HepG2 (cell line): ENCODE data around the gene ENHO. TPM values are rescaled to one million over a fixed set of nuclear protein-coding genes. Genes with fewer than 3 reads are reported as not detected.

Experiments used
- ATAC-seq: fragments of 200-7000 bp; cut with Tn5 transposase; 3 replicates; pipeline ENCODE4 v1.9.1; 2020; ENCODE audit warnings: mild to moderate bottlenecking, moderate library complexity
- BruUV-seq: library from RNA; stranded (reverse); fragments of 400-500 nt; replicated peaks from 2 replicates; lab custom pipeline; 2021; lab: Mats Ljungman, UMichigan
- CTCF ChIA-PET: fragments of 300-600 bp; formaldehyde crosslinking; extraction: SDS; loops from one replicate; lab custom pipeline; 2021; ENCODE audit warnings: low total read pairs, inconsistent platforms, low intra/inter-chr PET ratio; lab: Yijun Ruan, JAX
- POLR2A ChIA-PET: fragments of 350-600 bp; sonication (Branson Sonifier 250); formaldehyde crosslinking; loops from one replicate; lab custom pipeline; 2020; ENCODE audit warnings: antibody characterized with exemption, inconsistent platforms; lab: Yijun Ruan, JAX
- DNase-seq: peaks from one replicate; pipeline ENCODE4 v3.0.0-alpha.2; 2015; ENCODE audit warnings: low spot score
- FAIRE-seq: peaks from 3 replicates; lab custom pipeline; 2011; peaks lifted over from hg19 to GRCh38; lab: Jason Lieb, UNC
- H2AFZ ChIP-seq: one replicate; pipeline ENCODE4 v1.6.1; 2011; ENCODE audit warnings: low read length, inconsistent platforms
- H3K27ac ChIP-seq: fragments of 300-600 bp; 3 replicates; pipeline ENCODE4 v1.8.0; 2011; ENCODE audit warnings: mixed run types, mild to moderate bottlenecking, mixed read lengths, low read length, inconsistent platforms; ENCODE audit not compliant: insufficient read depth; ENCODE audit errors: extremely low read length
- H3K27me3 ChIP-seq, 2 experiments: fragments of 200-600 bp in 1 of 2; 2 replicates in 1 of 2; 3 replicates in 1 of 2; pipeline versions ENCODE4 v1.6.0 to v1.8.0; 2011; ENCODE audit warnings: low read length in 2 of 2, mild to moderate bottlenecking in 2 of 2, moderate library complexity in 2 of 2, inconsistent platforms in 1 of 2; ENCODE audit not compliant: insufficient read depth in 2 of 2, control insufficient read depth in 1 of 2
- H3K36me3 ChIP-seq, 2 experiments: fragments of 200-600 bp in 1 of 2; replicated peaks in 1 of 2; 2 replicates in 1 of 2; 3 replicates in 1 of 2; pipeline versions ENCODE4 v1.5.1 to v1.8.0; 2011; ENCODE audit warnings: low read length in 2 of 2, inconsistent platforms in 1 of 2; ENCODE audit not compliant: insufficient read depth in 2 of 2, control insufficient read depth in 1 of 2
- H3K4me1 ChIP-seq: 2 replicates; pipeline ENCODE4 v1.5.1; 2012; ENCODE audit warnings: low read length, inconsistent platforms; ENCODE audit not compliant: insufficient read depth
- H3K4me2 ChIP-seq: 2 replicates; pipeline ENCODE4 v1.6.0; 2011; ENCODE audit warnings: low read depth, low read length, inconsistent platforms
- H3K4me3 ChIP-seq, 3 experiments: fragments of 200-600 bp in 1 of 3; sonication (generic), shearing (Covaris generic) in 1 of 3; replicated peaks in 1 of 3; 2 replicates each; pipeline ENCODE4 v1.5.1; 2011 to 2016; ENCODE audit warnings: low read length in 3 of 3, inconsistent platforms in 2 of 3, low read depth in 2 of 3, mild to moderate bottlenecking in 2 of 3, control low read depth in 1 of 3, mixed read lengths in 1 of 3; ENCODE audit not compliant: insufficient read depth in 1 of 3
- H3K79me2 ChIP-seq: one replicate; pipeline ENCODE4 v1.6.1; 2011; ENCODE audit warnings: low read length, inconsistent platforms; ENCODE audit not compliant: insufficient read depth
- H3K9ac ChIP-seq: 2 replicates; pipeline ENCODE4 v1.6.0; 2011; ENCODE audit warnings: mild to moderate bottlenecking, low read depth, low read length, inconsistent platforms; ENCODE audit not compliant: insufficient read depth
- H3K9me3 ChIP-seq: 2 replicates; pipeline ENCODE4 v1.5.1; 2012; ENCODE audit warnings: mild to moderate bottlenecking, low read length
- H4K20me1 ChIP-seq: 2 replicates; pipeline ENCODE4 v1.6.0; 2011; ENCODE audit warnings: inconsistent platforms, mild to moderate bottlenecking, low read length, moderate library complexity; ENCODE audit not compliant: insufficient read depth
- CBX5 ChIP-seq: sonication (generic); formaldehyde crosslinking; IDR thresholded peaks from 2 replicates; pipeline ENCODE4 v1.4.0; 2020; ENCODE audit warnings: missing genetic modification reagents, borderline replicate concordance
- CC2D1A ChIP-seq: sonication (generic); formaldehyde crosslinking; IDR thresholded peaks from 2 replicates; pipeline ENCODE4 v1.8.1; 2023; ENCODE audit warnings: mild to moderate bottlenecking, missing genetic modification reagents
- MEIS1 ChIP-seq: sonication (generic); formaldehyde crosslinking; IDR thresholded peaks from 2 replicates; pipeline ENCODE4 v1.9.0; 2021; ENCODE audit warnings: mild to moderate bottlenecking, missing genetic modification reagents, moderate library complexity, borderline replicate concordance
- MLX ChIP-seq: IDR thresholded peaks from 2 replicates; pipeline ENCODE4 v1.6.1; 2016
- SKIL ChIP-seq: sonication (generic); formaldehyde crosslinking; IDR thresholded peaks from 2 replicates; pipeline ENCODE4 v1.8.0; 2022; ENCODE audit warnings: missing genetic modification reagents, mild to moderate bottlenecking, moderate library complexity, borderline replicate concordance
- XBP1 ChIP-seq: sonication (generic); formaldehyde crosslinking; IDR thresholded peaks from 2 replicates; pipeline ENCODE4 v1.5.0; 2020; ENCODE audit warnings: missing genetic modification reagents
- ZEB1 ChIP-seq: IDR thresholded peaks from 2 replicates; pipeline ENCODE4 v1.6.1; 2012; ENCODE audit warnings: mild to moderate bottlenecking, low read depth, inconsistent platforms; ENCODE audit not compliant: insufficient replicate concordance
- ZMYM3 ChIP-seq: sonication (generic); formaldehyde crosslinking; IDR thresholded peaks from 2 replicates; pipeline ENCODE4 v1.5.1; 2020; ENCODE audit warnings: mild to moderate bottlenecking, missing genetic modification reagents
- ZNF430 ChIP-seq: sonication (generic); formaldehyde crosslinking; IDR thresholded peaks from 2 replicates; pipeline ENCODE4 v1.9.0; 2021; ENCODE audit warnings: mild to moderate bottlenecking, missing genetic modification reagents
- ZNF747 ChIP-seq: sonication (generic); formaldehyde crosslinking; IDR thresholded peaks from 2 replicates; pipeline ENCODE4 v1.8.1; 2023; ENCODE audit warnings: missing genetic modification reagents, mild to moderate bottlenecking, borderline replicate concordance
- ZNF878 ChIP-seq: sonication (generic); formaldehyde crosslinking; IDR thresholded peaks from 2 replicates; pipeline ENCODE4 v1.8.1; 2023; ENCODE audit warnings: mild to moderate bottlenecking, missing genetic modification reagents, moderate library complexity
- ZSCAN29 ChIP-seq: sonication (generic); formaldehyde crosslinking; conservative IDR thresholded peaks from 2 replicates; pipeline ENCODE4 v1.4.0; 2020; ENCODE audit warnings: mild to moderate bottlenecking, missing genetic modification reagents
- WGBS: methylation state at CpG from one replicate; pipeline ENCODE4 v1.1.6; 2017; ENCODE audit warnings: low lambda C conversion rate; 5-methylcytosine and 5-hydroxymethylcytosine counted together
- in situ Hi-C: cut with HindIII; loops from 2 replicates; pipeline ENCODE4 v1.10.0; 2017; ENCODE audit warnings: low pct_unique_long_range_greater_than_20kb; ENCODE audit not compliant: extremely low pct_ligation_motif_present
- intact Hi-C: fragments of 100-400 bp; cut with micrococcal nuclease; formaldehyde crosslinking; loops from one replicate; pipeline ENCODE4 v1.10.0; 2022; ENCODE audit not compliant: unreplicated experiment
- polyA plus RNA-seq, 8 experiments: library from polyadenylated mRNA; depleted of rRNA in 3 of 8; stranded (reverse) in 7 of 8; unstranded in 1 of 8; fragments of >200 nt; fragmentation: Illumina TruSeq in 4 of 8; extraction: Trizol in 4 of 8; gene quantifications; 2 replicates each; pipeline versions ENCODE4 v1.2.1 to v1.2.3, GENCODE V29; 2011 to 2016; ENCODE audit warnings: low read depth in 4 of 8, missing spikeins in 1 of 8, mixed read lengths in 1 of 8; ENCODE audit not compliant: insufficient read depth in 1 of 8
- total RNA-seq, 5 experiments: library from RNA; depleted of rRNA; stranded (reverse); fragments of >200 nt; fragmentation: Illumina TruSeq; extraction: Trizol; gene quantifications; 2 replicates each; pipeline ENCODE4 v1.2.3, GENCODE V29; 2016; ENCODE audit warnings: low read depth in 1 of 5
- TF ChIP-seq, protein P1 (sequence below): IDR thresholded peaks from 2 replicates; pipeline ENCODE4 v1.6.1; 2018; ENCODE audit warnings: missing genetic modification reagents
- TF ChIP-seq, protein P2 (sequence below): sonication (generic); formaldehyde crosslinking; IDR thresholded peaks from 2 replicates; pipeline ENCODE4 v1.4.0; 2020; ENCODE audit warnings: mild to moderate bottlenecking, missing genetic modification reagents

Gene ENHO
- total and polyA plus RNA-seq, 2 of the 13 experiments (the other 11 are each of a cell fraction or from before 2014, with no cell fraction given) = 0.08 to 0.60 TPM

DNA sequence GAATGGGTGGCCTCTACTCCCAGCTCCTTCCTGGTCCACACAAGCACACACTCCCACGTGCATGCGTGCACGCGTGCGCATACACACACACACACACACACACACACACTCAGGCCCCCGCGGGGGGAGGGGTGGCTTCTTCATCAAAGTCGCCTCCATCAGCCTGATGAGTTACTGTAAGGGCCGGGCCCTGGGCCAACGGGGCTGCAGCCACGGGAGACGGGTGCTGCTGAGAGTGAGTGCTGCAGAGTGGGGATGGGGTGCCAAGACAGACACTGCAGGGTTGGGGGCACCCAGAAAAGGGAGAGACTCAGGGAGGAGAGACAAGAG is 48.7 kb upstream of the ENHO start:
- H3K4me1 ChIP-seq = no peaks in the 10 kb centered on the region
- BruUV-seq = no TSS peak
- no peak overlapping the region for H3K4me3 ChIP-seq
- ATAC-seq = no peak
- no peak for FAIRE-seq
- H3K27ac ChIP-seq = no peak overlapping the region
- no peak for TF ChIP-seq ZSCAN29
- TF ChIP-seq SKIL (CRISPR knock-in tag) = no peak
- no peak for TF ChIP-seq ZNF430
- TF ChIP-seq ZEB1 = no peak
- TF ChIP-seq ZMYM3 (CRISPR knock-in tag) = no peak
- TF ChIP-seq ZNF878 (CRISPR knock-in tag) = no peak
- DNase-seq = no peak
- no peaks in the 10 kb centered on the region for H3K9me3 ChIP-seq
- intact Hi-C loops = no loop called here
- peaks cover 11 to 84% of the 10 kb centered on the region in 2 experiments for H3K27me3 ChIP-seq
- H3K4me2 ChIP-seq = no peak overlapping the region
- H3K79me2 ChIP-seq = no peaks in the 10 kb centered on the region
- H3K9ac ChIP-seq = no peak overlapping the region
- no peaks in the 10 kb centered on the region for H3K36me3 ChIP-seq
- no peaks in the 10 kb centered on the region for H4K20me1 ChIP-seq
- CTCF ChIA-PET = no interaction called here
- POLR2A ChIA-PET = no interaction called here
- H2AFZ ChIP-seq = no peak overlapping the region
- 16% methylated on average over 9 of the region's 12 CpGs for WGBS
- in situ Hi-C loops = no loop called here

- no peaks in the 10 kb centered on the region for H4K20me1 ChIP-seq
- no peak for TF ChIP-seq CC2D1A (CRISPR knock-in tag)
- TF ChIP-seq MEIS1 = no peak
- no peak for TF ChIP-seq MLX (CRISPR knock-in tag)
- no peak for TF ChIP-seq ZNF747 (CRISPR knock-in tag)
- TF ChIP-seq XBP1 = no peak
- TF ChIP-seq, protein P1, sequence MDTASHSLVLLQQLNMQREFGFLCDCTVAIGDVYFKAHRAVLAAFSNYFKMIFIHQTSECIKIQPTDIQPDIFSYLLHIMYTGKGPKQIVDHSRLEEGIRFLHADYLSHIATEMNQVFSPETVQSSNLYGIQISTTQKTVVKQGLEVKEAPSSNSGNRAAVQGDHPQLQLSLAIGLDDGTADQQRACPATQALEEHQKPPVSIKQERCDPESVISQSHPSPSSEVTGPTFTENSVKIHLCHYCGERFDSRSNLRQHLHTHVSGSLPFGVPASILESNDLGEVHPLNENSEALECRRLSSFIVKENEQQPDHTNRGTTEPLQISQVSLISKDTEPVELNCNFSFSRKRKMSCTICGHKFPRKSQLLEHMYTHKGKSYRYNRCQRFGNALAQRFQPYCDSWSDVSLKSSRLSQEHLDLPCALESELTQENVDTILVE (CRISPR knock-in tag) = no peak
- no peak for TF ChIP-seq CBX5 (CRISPR knock-in tag)
- TF ChIP-seq, protein P2, sequence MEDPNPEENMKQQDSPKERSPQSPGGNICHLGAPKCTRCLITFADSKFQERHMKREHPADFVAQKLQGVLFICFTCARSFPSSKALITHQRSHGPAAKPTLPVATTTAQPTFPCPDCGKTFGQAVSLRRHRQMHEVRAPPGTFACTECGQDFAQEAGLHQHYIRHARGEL = no peak
- H2AFZ ChIP-seq = no peak overlapping the region
- 22% methylated on average over 6 of the region's 7 CpGs for WGBS
- FAIRE-seq (no peak), ATAC-seq (no peak), DNase-seq (no peak)
- no peaks in the 10 kb centered on the region for H3K79me2 ChIP-seq
- intact Hi-C loops = no loop called here
- ChIA-PET CTCF (no interaction called here), POLR2A (no interaction called here)
- H3K36me3 ChIP-seq = no peaks in the 10 kb centered on the region
- no peak overlapping the region for H3K4me2 ChIP-seq
- no peak overlapping the region for H3K4me3 ChIP-seq
- no peaks in the 10 kb centered on the region for H3K4me1 ChIP-seq
- H3K9ac ChIP-seq = no peak overlapping the region
- H3K9me3 ChIP-seq = no peaks in the 10 kb centered on the region
- no peak overlapping the region for H3K27ac ChIP-seq
- BruUV-seq = no TSS peak
- H3K27me3 ChIP-seq = peaks cover 11 to 84% of the 10 kb centered on the region in 2 experiments
- in situ Hi-C loops = no loop called here
Observed at GRCh38 chr9:34570809-34571480, 48.2 kb upstream of the ENHO start.
